HepG2 (cell line): Measurements from ENCODE around the gene NEAT1. TPM values are rescaled to one million over a fixed set of nuclear protein-coding genes. Genes with fewer than 3 reads are reported as not detected.

ENCODE experiments used
- BORCS8-MEF2B ChIP-seq: sonication (generic); formaldehyde crosslinking; IDR thresholded peaks from 2 replicates; pipeline ENCODE4 v1.8.0; 2022; ENCODE audit warnings: mild to moderate bottlenecking, missing genetic modification reagents
- BRD4 ChIP-seq: sonication (generic); formaldehyde crosslinking; IDR thresholded peaks from 2 replicates; pipeline ENCODE4 v1.4.0; 2020; ENCODE audit warnings: missing genetic modification reagents
- EP300 ChIP-seq, 3 experiments: sonication (generic) in 1 of 3; formaldehyde crosslinking in 1 of 3; IDR thresholded peaks; 2 replicates each; pipeline versions ENCODE4 v1.5.1 to v1.6.1; 2011 to 2020; ENCODE audit warnings: low read depth in 2 of 3, low read length in 2 of 3, borderline replicate concordance in 1 of 3, improper control_type of control experiment in 1 of 3, mild to moderate bottlenecking in 1 of 3, missing genetic modification reagents in 1 of 3, moderate library complexity in 1 of 3
- FIP1L1 ChIP-seq: fragments of 200-400 bp; formaldehyde crosslinking; IDR thresholded peaks from 2 replicates; pipeline ENCODE4 v1.6.1; 2018; ENCODE audit warnings: low read depth, mild to moderate bottlenecking, low read length, moderate library complexity, borderline replicate concordance; ENCODE audit not compliant: insufficient read depth
- MEIS1 ChIP-seq: sonication (generic); formaldehyde crosslinking; IDR thresholded peaks from 2 replicates; pipeline ENCODE4 v1.9.0; 2021; ENCODE audit warnings: mild to moderate bottlenecking, missing genetic modification reagents, moderate library complexity, borderline replicate concordance
- NFIB ChIP-seq: sonication (generic); formaldehyde crosslinking; IDR thresholded peaks from 2 replicates; pipeline ENCODE4 v1.9.0; 2021; ENCODE audit warnings: missing genetic modification reagents, mild to moderate bottlenecking, borderline replicate concordance
- SAFB2 ChIP-seq: sonication (generic); formaldehyde crosslinking; IDR thresholded peaks from 2 replicates; pipeline ENCODE4 v1.5.1; 2020; ENCODE audit warnings: missing genetic modification reagents, low read depth, mild to moderate bottlenecking, borderline replicate concordance
- SPEN ChIP-seq: sonication (generic); formaldehyde crosslinking; IDR thresholded peaks from 2 replicates; pipeline ENCODE4 v1.5.1; 2020; ENCODE audit warnings: low read depth, mild to moderate bottlenecking, missing genetic modification reagents
- TRIM24 ChIP-seq: sonication (generic); formaldehyde crosslinking; IDR thresholded peaks from 2 replicates; pipeline ENCODE4 v1.8.0; 2022; ENCODE audit warnings: mild to moderate bottlenecking, missing genetic modification reagents
- XBP1 ChIP-seq: sonication (generic); formaldehyde crosslinking; IDR thresholded peaks from 2 replicates; pipeline ENCODE4 v1.5.0; 2020; ENCODE audit warnings: missing genetic modification reagents
- ZFP36L1 ChIP-seq: sonication (generic); formaldehyde crosslinking; IDR thresholded peaks from 2 replicates; pipeline ENCODE4 v1.8.0; 2022; ENCODE audit warnings: mild to moderate bottlenecking, missing genetic modification reagents, moderate library complexity
- ZMYM4 ChIP-seq: sonication (generic); formaldehyde crosslinking; IDR thresholded peaks from 2 replicates; pipeline ENCODE4 v1.8.1; 2023; ENCODE audit warnings: mild to moderate bottlenecking, missing genetic modification reagents
- ZNF143 ChIP-seq: sonication (generic); formaldehyde crosslinking; IDR thresholded peaks from 2 replicates; pipeline ENCODE4 v1.4.0; 2020; ENCODE audit warnings: missing genetic modification reagents
- ZNF331 ChIP-seq: sonication (generic); formaldehyde crosslinking; IDR thresholded peaks from 2 replicates; pipeline ENCODE4 v1.4.0; 2020; ENCODE audit warnings: missing genetic modification reagents
- ZNF441 ChIP-seq: sonication (generic); formaldehyde crosslinking; IDR thresholded peaks from 2 replicates; pipeline ENCODE4 v1.7.0; 2021; ENCODE audit warnings: missing genetic modification reagents, borderline replicate concordance
- ZNF460 ChIP-seq: sonication (generic); formaldehyde crosslinking; IDR thresholded peaks from 2 replicates; pipeline ENCODE4 v1.5.1; 2020; ENCODE audit warnings: missing genetic modification reagents, mild to moderate bottlenecking, borderline replicate concordance
- ZNF510 ChIP-seq: sonication (generic); formaldehyde crosslinking; IDR thresholded peaks from 2 replicates; pipeline ENCODE4 v1.4.0; 2020; ENCODE audit warnings: low read depth, mild to moderate bottlenecking, missing genetic modification reagents
- ZNF552 ChIP-seq: sonication (generic); formaldehyde crosslinking; IDR thresholded peaks from 2 replicates; pipeline ENCODE4 v1.9.0; 2022; ENCODE audit warnings: missing genetic modification reagents, mild to moderate bottlenecking, borderline replicate concordance
- ZNF768 ChIP-seq: sonication (generic); formaldehyde crosslinking; IDR thresholded peaks from 2 replicates; pipeline ENCODE4 v1.4.0; 2020; ENCODE audit warnings: missing genetic modification reagents
- polyA plus RNA-seq, 8 experiments: library from polyadenylated mRNA; depleted of rRNA in 3 of 8; stranded (reverse) in 7 of 8; unstranded in 1 of 8; fragments of >200 nt; fragmentation: Illumina TruSeq in 4 of 8; extraction: Trizol in 4 of 8; gene quantifications; 2 replicates each; pipeline versions ENCODE4 v1.2.1 to v1.2.3, GENCODE V29; 2011 to 2016; ENCODE audit warnings: low read depth in 4 of 8, missing spikeins in 1 of 8, mixed read lengths in 1 of 8; ENCODE audit not compliant: insufficient read depth in 1 of 8
- total RNA-seq, 5 experiments: library from RNA; depleted of rRNA; stranded (reverse); fragments of >200 nt; fragmentation: Illumina TruSeq; extraction: Trizol; gene quantifications; 2 replicates each; pipeline ENCODE4 v1.2.3, GENCODE V29; 2016; ENCODE audit warnings: low read depth in 1 of 5
- TF ChIP-seq, protein P1 (sequence below): sonication (generic); formaldehyde crosslinking; IDR thresholded peaks from 2 replicates; pipeline ENCODE4 v1.8.0; 2022; ENCODE audit warnings: mild to moderate bottlenecking, missing genetic modification reagents; ENCODE audit not compliant: insufficient replicate concordance
- TF ChIP-seq, protein P2 (sequence below): IDR thresholded peaks from 2 replicates; pipeline ENCODE4 v1.6.1; 2016
- TF ChIP-seq, protein P3 (sequence below): sonication (generic); formaldehyde crosslinking; IDR thresholded peaks from 2 replicates; pipeline ENCODE4 v1.9.0; 2021; ENCODE audit warnings: missing genetic modification reagents, mild to moderate bottlenecking, borderline replicate concordance
- TF ChIP-seq, protein P4 (sequence below): sonication (generic); formaldehyde crosslinking; IDR thresholded peaks from 2 replicates; pipeline ENCODE4 v1.5.0; 2020; ENCODE audit warnings: missing genetic modification reagents

The NEAT1 gene
- total and polyA plus RNA-seq, 2 of the 13 experiments (the other 11 are each of a cell fraction or from before 2014, with no cell fraction given), result 20.5 to 41.2 TPM

DNA sequence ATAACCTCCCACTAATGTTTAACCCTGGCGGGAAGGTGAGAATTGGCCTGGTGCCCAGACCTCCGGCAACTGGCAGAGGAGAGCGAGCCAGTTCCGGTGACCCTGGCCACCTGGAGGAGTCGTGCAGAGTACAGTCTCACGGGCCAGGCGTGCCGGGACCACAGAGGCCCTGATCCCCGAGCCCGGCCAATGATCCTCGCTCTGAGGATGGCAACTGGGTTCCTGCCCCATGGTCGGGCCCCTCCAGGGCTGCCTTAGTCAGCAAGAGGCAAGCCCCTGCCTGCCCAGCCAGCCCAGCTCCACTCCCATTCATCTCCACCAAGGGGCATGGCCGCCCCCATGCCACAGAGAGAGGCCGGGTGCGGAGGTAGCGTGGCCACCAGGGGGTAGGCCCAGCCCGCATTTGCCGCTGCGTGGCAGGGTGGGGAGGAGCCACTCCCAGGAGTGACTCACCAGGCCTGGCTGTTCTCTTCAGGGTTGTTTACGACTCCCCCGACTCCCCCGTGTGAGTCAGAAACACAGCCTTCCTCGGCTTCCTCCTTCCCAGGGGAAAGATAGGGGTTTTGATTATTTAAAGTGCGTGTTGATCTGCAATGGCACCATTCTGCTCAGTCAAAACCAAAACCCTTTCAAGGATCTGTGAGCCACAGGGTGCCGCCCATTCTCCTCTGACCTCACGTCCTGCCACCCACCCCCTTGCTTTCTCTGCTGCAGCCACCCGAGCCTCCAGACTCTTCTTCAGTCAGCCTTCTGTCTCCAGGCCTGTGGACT, 40.4 kb upstream of the NEAT1 start, which contains the start of gene SLC25A45 (continued):
- TF ChIP-seq, protein P1, sequence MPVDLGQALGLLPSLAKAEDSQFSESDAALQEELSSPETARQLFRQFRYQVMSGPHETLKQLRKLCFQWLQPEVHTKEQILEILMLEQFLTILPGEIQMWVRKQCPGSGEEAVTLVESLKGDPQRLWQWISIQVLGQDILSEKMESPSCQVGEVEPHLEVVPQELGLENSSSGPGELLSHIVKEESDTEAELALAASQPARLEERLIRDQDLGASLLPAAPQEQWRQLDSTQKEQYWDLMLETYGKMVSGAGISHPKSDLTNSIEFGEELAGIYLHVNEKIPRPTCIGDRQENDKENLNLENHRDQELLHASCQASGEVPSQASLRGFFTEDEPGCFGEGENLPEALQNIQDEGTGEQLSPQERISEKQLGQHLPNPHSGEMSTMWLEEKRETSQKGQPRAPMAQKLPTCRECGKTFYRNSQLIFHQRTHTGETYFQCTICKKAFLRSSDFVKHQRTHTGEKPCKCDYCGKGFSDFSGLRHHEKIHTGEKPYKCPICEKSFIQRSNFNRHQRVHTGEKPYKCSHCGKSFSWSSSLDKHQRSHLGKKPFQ, result peak; percentile 99
- TF ChIP-seq ZFP36L1 (CRISPR knock-in tag), result no peak
- TF ChIP-seq FIP1L1, result no peak
- no peak for TF ChIP-seq XBP1 (CRISPR knock-in tag)
- peak; percentile 81 for TF ChIP-seq SPEN (CRISPR knock-in tag)
- TF ChIP-seq, protein P2, sequence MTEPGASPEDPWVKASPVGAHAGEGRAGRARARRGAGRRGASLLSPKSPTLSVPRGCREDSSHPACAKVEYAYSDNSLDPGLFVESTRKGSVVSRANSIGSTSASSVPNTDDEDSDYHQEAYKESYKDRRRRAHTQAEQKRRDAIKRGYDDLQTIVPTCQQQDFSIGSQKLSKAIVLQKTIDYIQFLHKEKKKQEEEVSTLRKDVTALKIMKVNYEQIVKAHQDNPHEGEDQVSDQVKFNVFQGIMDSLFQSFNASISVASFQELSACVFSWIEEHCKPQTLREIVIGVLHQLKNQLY (CRISPR knock-in tag), result peak; percentile 80
- peak; percentile 88; the same call in 1 of the 2 replicates for TF ChIP-seq ZNF331 (CRISPR knock-in tag)
- TF ChIP-seq, protein P3, sequence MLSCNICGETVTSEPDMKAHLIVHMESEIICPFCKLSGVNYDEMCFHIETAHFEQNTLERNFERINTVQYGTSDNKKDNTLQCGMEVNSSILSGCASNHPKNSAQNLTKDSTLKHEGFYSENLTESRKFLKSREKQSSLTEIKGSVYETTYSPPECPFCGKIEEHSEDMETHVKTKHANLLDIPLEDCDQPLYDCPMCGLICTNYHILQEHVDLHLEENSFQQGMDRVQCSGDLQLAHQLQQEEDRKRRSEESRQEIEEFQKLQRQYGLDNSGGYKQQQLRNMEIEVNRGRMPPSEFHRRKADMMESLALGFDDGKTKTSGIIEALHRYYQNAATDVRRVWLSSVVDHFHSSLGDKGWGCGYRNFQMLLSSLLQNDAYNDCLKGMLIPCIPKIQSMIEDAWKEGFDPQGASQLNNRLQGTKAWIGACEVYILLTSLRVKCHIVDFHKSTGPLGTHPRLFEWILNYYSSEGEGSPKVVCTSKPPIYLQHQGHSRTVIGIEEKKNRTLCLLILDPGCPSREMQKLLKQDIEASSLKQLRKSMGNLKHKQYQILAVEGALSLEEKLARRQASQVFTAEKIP (CRISPR knock-in tag), result no peak
- TF ChIP-seq TRIM24 (CRISPR knock-in tag), result no peak
- TF ChIP-seq, protein P4, sequence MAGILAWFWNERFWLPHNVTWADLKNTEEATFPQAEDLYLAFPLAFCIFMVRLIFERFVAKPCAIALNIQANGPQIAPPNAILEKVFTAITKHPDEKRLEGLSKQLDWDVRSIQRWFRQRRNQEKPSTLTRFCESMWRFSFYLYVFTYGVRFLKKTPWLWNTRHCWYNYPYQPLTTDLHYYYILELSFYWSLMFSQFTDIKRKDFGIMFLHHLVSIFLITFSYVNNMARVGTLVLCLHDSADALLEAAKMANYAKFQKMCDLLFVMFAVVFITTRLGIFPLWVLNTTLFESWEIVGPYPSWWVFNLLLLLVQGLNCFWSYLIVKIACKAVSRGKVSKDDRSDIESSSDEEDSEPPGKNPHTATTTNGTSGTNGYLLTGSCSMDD (CRISPR knock-in tag), result no peak
- TF ChIP-seq ZNF460, result no peak
- no peak for TF ChIP-seq BRD4 (CRISPR knock-in tag)
- peak; percentile 66 for TF ChIP-seq ZMYM4
- TF ChIP-seq NFIB (CRISPR knock-in tag), result peak; percentile 96
- TF ChIP-seq BORCS8-MEF2B (CRISPR knock-in tag), result peak; percentile 50; the same call in 1 of the 2 replicates
- TF ChIP-seq SAFB2 (CRISPR knock-in tag), result peak; percentile 79; the same call in 1 of the 2 replicates
- TF ChIP-seq ZNF552 (CRISPR knock-in tag), result no peak
- TF ChIP-seq ZNF768 (CRISPR knock-in tag), result no peak; the same call in 1 of the 2 replicates
- no peak for TF ChIP-seq ZNF143 (CRISPR knock-in tag)
- peak; percentile 86; the same call in 1 of the 2 replicates for TF ChIP-seq MEIS1 (CRISPR knock-in tag)
- peak in 1 of 2 experiments; percentile 76; a peak in 2 of 4 replicates for TF ChIP-seq EP300 (IDR thresholded peaks at IDR 0.05; ENCODE audit: low read depth in 2 of 2, low read length in 2 of 2)
- peak; percentile 74 for TF ChIP-seq EP300 (CRISPR knock-in tag; IDR thresholded peaks at IDR 0.05; ENCODE audit: borderline replicate concordance)
- TF ChIP-seq ZNF441 (CRISPR knock-in tag), result no peak
- peak; percentile 27; the same call in 1 of the 2 replicates for TF ChIP-seq ZNF510
